Stimulated activated CD8-positive, alpha-beta memory T cell treated with anti-CD3 and anti-CD28 coated beads, Interleukin-7, amount 100 ng/mL, for 24 hours (primary cell): ENCODE data around the gene COX7A2.

Experiments used
- DNase-seq: peaks from one replicate; pipeline ENCODE4 v3.0.0-alpha.2; 2020; ENCODE audit warnings: low read depth

The COX7A2 gene

DNA sequence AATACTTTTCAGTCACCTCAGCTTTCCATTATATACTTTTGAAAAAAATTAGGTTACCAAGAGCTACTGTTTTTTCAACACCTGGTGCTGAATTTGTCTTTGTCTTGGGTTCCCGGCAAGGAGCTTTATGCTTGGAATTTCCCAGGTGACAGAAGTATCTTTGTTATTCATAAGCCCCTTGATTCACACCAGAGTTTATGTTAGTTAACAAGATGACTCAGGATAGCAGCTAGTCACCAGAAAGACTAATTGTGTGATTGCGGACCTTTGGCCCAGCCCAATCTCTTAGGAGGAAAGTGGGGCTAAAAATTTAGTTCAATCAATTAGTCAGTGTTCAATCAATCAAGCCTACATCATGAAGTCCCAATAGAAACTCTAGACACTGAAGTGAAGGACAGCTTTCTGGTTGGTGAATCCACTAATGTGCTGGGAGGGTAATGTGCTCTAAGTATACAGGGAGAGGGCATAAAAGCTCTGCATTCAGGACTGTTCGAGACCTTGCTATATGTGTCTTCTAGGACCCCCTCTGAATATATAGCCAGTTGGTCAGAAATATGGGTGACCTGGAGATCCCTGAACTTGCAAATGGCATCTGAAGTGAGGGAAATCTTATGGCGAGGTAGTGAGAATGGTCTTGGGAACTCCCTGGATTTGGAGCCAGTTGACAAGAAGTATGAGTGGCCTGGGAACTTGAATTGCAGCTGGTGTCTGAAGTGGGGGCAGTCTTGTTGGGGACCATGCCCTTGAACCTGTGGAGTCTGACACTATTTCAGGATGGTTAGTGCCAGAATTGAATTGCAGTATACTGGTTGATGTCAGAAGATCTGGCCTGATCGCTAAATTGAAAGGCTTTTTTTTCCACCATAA lies 24.8 kb upstream of the COX7A2 start:
- DNase-seq = no peak

DNA sequence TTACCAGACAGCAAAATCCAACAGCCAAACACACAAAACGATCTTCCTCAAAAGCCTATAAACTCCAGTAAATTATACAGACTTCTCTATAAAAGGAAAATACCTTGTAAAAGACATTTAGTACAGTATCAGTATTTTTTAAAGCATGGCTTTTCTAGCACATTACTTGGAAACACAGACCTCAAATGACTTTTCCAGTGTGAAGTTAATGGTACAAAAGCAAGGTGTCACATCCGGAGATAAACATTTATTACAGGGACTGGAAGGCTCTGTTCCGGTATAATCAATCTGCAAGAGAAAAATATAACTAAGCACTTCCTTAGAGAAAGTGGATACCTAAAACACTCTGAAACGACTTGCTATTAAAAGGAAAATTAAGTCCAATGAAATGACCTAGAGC lies 23.9 kb upstream of the COX7A2 start:
- DNase-seq = no peak

- no peak for DNase-seq
Observed at GRCh38 chr6:75266716-75267291, 23.2 kb upstream of the COX7A2 start.

- no peak for DNase-seq
Observed at GRCh38 chr6:75263401-75263750, 19.8 kb upstream of the COX7A2 start.

DNA sequence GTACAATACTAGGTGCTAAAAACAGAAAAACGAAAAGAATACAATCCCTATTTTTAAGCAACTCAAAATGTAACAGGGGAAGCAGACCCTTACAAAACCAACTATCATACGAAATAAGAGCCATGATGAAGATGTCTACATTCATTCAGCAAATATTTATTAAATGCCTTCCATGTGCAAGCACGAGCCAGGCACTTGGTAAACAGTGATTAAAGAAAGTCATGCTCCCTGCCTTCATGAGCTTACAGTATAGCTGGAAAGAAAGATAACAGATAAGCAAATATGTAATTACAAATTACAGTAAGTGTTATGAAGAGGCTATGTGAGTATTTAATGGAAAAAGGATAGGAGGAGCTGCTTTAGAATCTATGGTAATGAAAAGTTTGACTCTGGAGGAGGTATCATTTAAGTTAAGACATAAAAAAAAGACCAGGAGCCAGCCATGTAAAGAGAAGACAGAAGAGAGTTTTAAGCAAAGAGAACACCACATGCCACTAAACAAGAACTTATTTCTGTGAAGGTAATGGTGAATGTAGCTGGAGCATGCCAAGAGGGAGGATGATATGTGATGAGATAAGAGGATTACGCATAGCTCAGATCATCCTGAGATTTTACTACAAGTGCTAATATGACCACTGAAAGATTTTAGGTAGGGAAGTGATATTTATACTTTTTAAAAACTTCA lies 19.3 kb upstream of the COX7A2 start:
- no peak for DNase-seq

DNA sequence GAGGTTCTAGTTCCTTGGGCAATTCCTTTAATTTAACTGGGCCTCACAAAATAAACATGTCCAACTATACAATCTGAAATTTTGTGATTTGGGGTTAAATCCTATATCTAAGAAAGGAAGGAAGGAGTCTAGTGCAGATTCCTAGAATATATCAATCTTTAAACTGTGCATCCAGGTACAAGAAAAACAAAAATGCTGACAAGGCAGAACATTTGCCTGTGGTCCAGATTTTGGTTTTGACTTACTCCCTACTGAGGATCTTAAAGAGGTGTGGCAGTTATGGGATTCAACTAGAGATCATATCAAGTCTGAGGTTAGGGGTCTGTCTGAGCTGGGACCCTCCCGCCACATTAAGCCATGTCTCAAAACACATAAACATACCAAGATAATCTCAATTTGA lies 17.7 kb upstream of the COX7A2 start:
- no peak for DNase-seq

DNA sequence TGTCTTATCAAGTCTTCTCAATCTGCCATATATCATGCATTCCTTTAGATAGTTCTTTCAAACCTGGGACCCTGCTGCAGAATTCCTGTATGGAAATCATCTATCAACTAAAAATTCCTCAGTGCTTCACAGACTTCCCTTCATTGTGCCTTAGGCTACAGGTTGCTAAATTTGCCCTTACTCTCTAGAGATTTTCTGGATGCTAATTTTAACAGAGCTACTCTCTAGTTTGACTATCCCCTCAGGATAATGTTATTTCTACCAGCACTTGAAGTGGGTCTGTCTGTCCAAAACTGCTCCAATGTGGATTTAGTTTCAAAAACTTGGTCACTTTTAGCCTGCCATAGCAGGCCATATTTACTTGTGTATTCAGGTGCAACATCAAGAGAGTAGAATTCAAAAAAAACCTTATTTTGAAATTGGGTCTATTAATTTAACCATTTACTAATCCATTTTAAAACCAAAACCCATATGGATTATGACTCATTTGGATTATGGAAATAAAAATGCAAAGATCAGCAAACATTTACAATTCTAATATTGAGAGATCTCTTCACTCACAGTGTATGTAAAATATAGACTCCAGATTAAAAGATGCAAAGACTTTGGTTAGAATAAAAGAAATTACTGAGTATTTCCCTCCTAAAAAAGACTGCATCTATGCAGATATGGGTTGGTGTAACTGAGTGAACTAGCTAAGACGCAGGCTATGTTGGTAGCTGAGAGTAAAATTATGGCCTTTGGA lies 13.9 kb upstream of the COX7A2 start:
- DNase-seq = no peak

DNA sequence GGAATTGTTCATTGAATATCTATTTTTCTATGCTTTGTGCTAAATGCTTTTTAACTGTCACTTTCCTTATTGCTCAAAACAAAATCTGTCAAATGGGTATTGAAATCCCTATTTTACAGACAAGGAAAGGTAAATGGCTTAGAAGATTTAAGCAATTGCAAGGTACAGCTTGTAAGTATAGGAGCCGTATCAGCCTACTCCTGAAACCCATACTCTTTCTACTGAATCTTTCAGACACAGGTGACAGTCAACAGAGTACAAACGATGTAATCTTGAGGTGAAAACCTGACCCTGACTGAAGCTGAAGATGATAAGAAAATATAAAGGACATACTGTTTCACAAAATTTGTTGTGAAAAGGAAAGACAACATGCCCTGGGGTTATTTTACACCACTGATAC lies 7.0 kb upstream of the COX7A2 start:
- DNase-seq = no peak

- no peak for DNase-seq
Observed at GRCh38 chr6:75249837-75250236, 6.2 kb upstream of the COX7A2 start.

- DNase-seq = no peak
Observed at GRCh38 chr6:75246386-75246785, 2.8 kb upstream of the COX7A2 start.

- no peak for DNase-seq
Observed at GRCh38 chr6:75244063-75244584, 523 bp upstream of the COX7A2 start.

DNA sequence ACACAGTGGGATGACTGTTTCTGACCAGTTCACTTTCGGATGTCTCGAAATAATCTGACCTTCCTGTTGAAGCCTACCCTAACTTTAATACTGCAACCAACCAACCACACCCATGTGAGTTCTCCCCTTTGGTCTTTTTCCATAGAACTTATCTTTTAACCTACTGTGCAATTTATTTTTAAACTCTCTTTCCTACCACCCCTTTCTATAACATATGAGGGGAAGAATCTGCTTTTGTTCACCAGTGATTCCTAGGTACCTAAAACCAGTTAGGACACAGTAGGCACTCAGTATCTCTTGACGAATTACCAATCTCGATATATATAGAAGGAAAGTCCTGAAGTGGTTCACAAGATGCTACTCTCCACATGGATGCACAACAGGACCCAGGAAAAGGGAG lies 7.0 kb downstream of the COX7A2 start:
- no peak for DNase-seq

DNA sequence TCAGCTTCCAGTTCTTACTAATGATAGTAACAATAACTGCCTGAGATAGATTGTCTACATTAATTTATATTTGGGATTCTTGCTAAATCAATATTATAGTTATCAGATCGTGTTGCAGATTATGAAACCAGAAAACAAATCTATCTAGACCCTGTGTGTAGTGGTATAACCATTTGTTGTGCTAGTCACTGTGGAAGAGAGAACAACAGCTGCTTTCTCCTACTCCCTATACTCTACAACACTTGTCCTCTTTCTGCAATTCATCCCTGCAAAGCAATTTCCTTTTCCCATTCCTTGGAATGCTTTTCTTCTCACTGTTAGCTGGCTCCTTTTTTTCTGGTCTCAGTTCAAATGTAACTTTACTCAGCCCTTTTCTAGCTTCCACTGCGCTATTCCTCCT lies 8.3 kb downstream of the COX7A2 start:
- DNase-seq = no peak

GRCh38 chr6:75234126-75234865 lies 9.3 kb downstream of the COX7A2 start:
- no peak for DNase-seq

DNA sequence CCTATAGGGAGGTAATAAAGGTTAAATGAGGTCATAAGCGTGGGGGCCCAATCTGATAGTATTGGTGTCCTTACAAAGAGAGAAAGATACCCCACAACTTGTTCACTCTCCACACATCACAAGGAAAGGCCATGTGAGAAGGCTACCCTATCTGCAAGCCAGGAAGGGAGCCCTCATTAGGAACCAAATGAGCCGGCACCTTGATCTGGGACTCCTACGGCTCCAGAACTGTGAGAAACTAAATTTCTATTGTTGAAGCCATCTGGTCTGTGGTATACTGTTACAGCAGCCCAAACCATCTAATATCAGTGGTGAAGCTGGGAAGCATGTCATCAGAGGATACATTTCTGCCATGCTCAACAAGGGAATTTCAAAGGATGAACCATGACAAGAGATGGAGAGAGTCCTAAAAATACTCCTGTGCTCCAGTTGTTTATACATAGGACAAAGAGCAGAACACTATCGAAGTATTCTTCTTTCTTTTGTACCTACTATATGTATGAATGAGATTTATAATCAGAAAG lies 10.4 kb downstream of the COX7A2 start:
- no peak for DNase-seq

GRCh38 chr6:75230484-75231325 lies 12.9 kb downstream of the COX7A2 start:
- DNase-seq = no peak

- no peak for DNase-seq
Observed at GRCh38 chr6:75224303-75224926, 19.2 kb downstream of the COX7A2 start.

DNA sequence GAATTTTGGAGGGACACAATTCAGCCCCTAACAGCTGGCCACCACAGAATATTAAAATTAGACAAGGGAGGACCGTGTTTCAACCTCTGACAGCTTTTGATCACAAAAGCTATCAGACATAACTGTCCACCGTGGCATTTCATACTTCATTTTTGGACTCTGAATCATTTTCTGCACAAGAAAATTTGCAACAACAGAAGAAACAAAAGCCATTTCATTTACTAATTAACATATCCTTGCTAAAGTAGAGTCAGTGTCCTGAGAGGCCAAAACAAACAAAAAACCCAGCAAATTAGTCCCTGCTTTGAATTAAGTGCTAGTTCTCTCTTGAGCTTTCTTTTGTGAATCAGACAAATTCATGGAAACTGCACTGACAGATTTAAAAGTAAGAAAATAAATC lies 20.2 kb downstream of the COX7A2 start:
- no peak for DNase-seq

DNA sequence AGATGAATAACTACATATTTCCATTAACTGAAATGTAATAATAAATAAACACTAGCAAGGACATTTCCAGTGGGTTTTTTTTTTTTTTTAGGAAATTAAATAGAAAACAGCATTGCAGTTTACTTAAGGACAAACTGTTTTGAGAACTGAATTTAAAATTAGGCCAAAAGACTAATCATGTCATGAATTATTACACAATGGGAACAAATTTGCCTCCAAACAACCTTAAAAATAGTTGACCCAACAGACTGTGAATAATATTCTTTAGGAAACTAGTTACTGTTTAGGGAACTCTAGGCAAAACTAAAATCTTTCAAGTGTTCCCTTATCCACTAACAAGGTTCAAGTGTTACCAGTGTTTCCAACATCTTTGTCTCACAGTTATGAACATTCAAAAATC lies 21.3 kb downstream of the COX7A2 start:
- no peak for DNase-seq

DNA sequence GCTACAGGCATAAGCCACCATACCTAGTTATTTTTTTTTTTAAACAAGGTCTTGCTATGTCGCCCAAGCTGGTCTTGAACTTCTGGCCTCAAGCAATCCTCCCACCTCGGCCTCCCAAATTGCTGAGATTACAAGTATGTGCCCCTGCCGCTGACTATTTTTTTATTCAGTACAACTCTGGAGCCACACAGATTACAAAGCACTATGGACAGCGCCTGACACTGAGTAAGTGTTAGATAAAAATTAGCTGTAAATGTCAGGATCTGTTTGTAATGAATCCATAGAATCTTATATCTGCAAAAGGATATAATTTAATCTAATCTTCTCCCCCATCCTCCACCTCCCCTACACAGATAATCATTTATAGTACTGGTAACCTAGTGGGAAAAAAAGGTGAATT lies 22.5 kb downstream of the COX7A2 start:
- no peak for DNase-seq
